ENCODE measurements around the gene CNGA3.

- TF ChIP-seq CTCF (conservative IDR thresholded peaks at IDR 0.05 in 1 of 2, IDR thresholded peaks at IDR 0.05 in 1 of 2; ENCODE audit: extremely low read depth in 1 of 2, insufficient read depth in 1 of 2, low read depth in 1 of 2, low read length in 2 of 2) (no peak), EZH2 (IDR thresholded peaks at IDR 0.05; ENCODE audit: borderline replicate concordance, low read length) (no peak)
Observed at GRCh38 chr2:98442488-98442887, 96.2 kb downstream of the CNGA3 start.

Measured in mammary epithelial cell (primary cell).